Measurements from ENCODE around the gene ST7L. TPM values are rescaled to one million over a fixed set of nuclear protein-coding genes. Genes with fewer than 3 reads are reported as not detected.
A peak's percentile ranks its signal among the peaks of the same experiment; 100 is the strongest.

ST7L gene
- total and polyA plus RNA-seq, 9 of the 15 experiments (the other 6 are each of a cell fraction or from before 2014, with no cell fraction given), result 9.0 to 32.5 (median 26.6) TPM

- TF ChIP-seq TFAM (CRISPR knock-in tag; conservative IDR thresholded peaks at IDR 0.05), result no peak
- TF ChIP-seq, protein P1, sequence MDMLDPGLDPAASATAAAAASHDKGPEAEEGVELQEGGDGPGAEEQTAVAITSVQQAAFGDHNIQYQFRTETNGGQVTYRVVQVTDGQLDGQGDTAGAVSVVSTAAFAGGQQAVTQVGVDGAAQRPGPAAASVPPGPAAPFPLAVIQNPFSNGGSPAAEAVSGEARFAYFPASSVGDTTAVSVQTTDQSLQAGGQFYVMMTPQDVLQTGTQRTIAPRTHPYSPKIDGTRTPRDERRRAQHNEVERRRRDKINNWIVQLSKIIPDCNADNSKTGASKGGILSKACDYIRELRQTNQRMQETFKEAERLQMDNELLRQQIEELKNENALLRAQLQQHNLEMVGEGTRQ (CRISPR knock-in tag; IDR thresholded peaks at IDR 0.05), result no peak
- no peak for TF ChIP-seq MYNN (IDR thresholded peaks at IDR 0.05)
- TF ChIP-seq MYNN (CRISPR knock-in tag; IDR thresholded peaks at IDR 0.05), result no peak
- TF ChIP-seq STAT5B (CRISPR knock-in tag; IDR thresholded peaks at IDR 0.05), result no peak
- no peak for TF ChIP-seq FOXM1 (IDR thresholded peaks at IDR 0.05; ENCODE audit: low read depth)
- no peak for TF ChIP-seq FOXM1 (CRISPR knock-in tag; IDR thresholded peaks at IDR 0.05; ENCODE audit: low read depth)
- peak; percentile 99 for TF ChIP-seq ATF3 (IDR thresholded peaks at IDR 0.05)
- TF ChIP-seq ATF3 (CRISPR knock-in tag; conservative IDR thresholded peaks at IDR 0.05), result peak; percentile 73; the same call in 1 of the 2 replicates
- TF ChIP-seq ZNF583 (CRISPR knock-in tag; IDR thresholded peaks at IDR 0.05), result no peak
- no peak for TF ChIP-seq ZNF398 (CRISPR knock-in tag; IDR thresholded peaks at IDR 0.05)
- no peak for TF ChIP-seq CBX1 (IDR thresholded peaks at IDR 0.05; ENCODE audit: low read depth)
- no peak for TF ChIP-seq U2AF2 (optimal IDR thresholded peaks at IDR 0.05; ENCODE audit: low read depth, low read length)
- no peak for TF ChIP-seq ATF1 (CRISPR knock-in tag; IDR thresholded peaks at IDR 0.05)
- no peak; the same call in 1 of the 2 replicates for TF ChIP-seq ATF1 (tag; IDR thresholded peaks at IDR 0.05)
- TF ChIP-seq ZNF253 (CRISPR knock-in tag; conservative IDR thresholded peaks at IDR 0.05), result no peak
- no peak for TF ChIP-seq TAF1 (IDR thresholded peaks at IDR 0.05; ENCODE audit: control insufficient read depth, extremely low read depth, insufficient read depth, low read length, severe bottlenecking)
- peak in 1 of 2 experiments; percentile 78; a peak in 3 of 4 replicates for TF ChIP-seq TRIM24 (IDR thresholded peaks at IDR 0.05)
- TF ChIP-seq THAP12 (CRISPR knock-in tag; IDR thresholded peaks at IDR 0.05), result no peak
- peak; percentile 95 for TF ChIP-seq HMBOX1 (IDR thresholded peaks at IDR 0.05)
- no peak for TF ChIP-seq SIRT6 (IDR thresholded peaks at IDR 0.05; ENCODE audit: low read depth, low read length)
- TF ChIP-seq DPF2 (IDR thresholded peaks at IDR 0.05), result peak; percentile 95
- TF ChIP-seq SRSF7 (optimal IDR thresholded peaks at IDR 0.05; ENCODE audit: low read depth, low read length), result no peak
- TF ChIP-seq ZNF311 (CRISPR knock-in tag; IDR thresholded peaks at IDR 0.05), result no peak
- TF ChIP-seq MTF1 (CRISPR knock-in tag; IDR thresholded peaks at IDR 0.05; ENCODE audit: borderline replicate concordance), result no peak
These were observed 43.7 kb downstream of the ST7L start (continued) for GRCh38 chr1:112575154-112575804.

Measured in K562 (cell line).